B cell (primary cell): ENCODE measurements around the gene HPRT1. TPM values are rescaled to one million over a fixed set of nuclear protein-coding genes. Genes with fewer than 3 reads are reported as not detected.

ENCODE experiments used
- ATAC-seq: fragments of 200-7000 bp; cut with Tn5 transposase; one replicate; pipeline ENCODE4 v1.10.0; 2021; ENCODE audit warnings: low read depth, mild to moderate bottlenecking, moderate number of reproducible peaks, moderate library complexity
- CTCF ChIA-PET: fragments of 350-600 bp; sonication (Branson Sonifier 250); formaldehyde crosslinking; loops from one replicate; lab custom pipeline; 2021; ENCODE audit warnings: antibody characterized with exemption, inconsistent platforms; lab: Charles Lee
- POLR2A ChIA-PET: fragments of 350-600 bp; sonication (Branson Sonifier 250); formaldehyde crosslinking; loops from one replicate; lab custom pipeline; 2021; ENCODE audit warnings: antibody characterized with exemption; lab: Charles Lee
- DNase-seq: peaks from one replicate; pipeline ENCODE4 v3.0.0; 2013
- H2AFZ ChIP-seq: 2 replicates; pipeline ENCODE4 v1.6.1; 2012; ENCODE audit warnings: mild to moderate bottlenecking, low read depth, low read length; ENCODE audit not compliant: insufficient read depth, poor library complexity, severe bottlenecking
- H3K27ac ChIP-seq, 2 donors: 1 replicate in 1 of 2; 2 replicates in 1 of 2; pipeline ENCODE4 v1.5.1; 2012 to 2013; ENCODE audit warnings: low read length in 2 of 2, mild to moderate bottlenecking in 2 of 2, moderate library complexity in 1 of 2
- H3K27me3 ChIP-seq, 4 experiments: fragments of 200-600 bp in 1 of 4; sonication (generic) in 1 of 4; replicated peaks in 1 of 4; 1 replicate in 2 of 4; 2 replicates in 2 of 4; pipeline versions ENCODE4 v1.6.1 to v1.7.0; 2013 to 2016; ENCODE audit warnings: low read length in 3 of 4, mild to moderate bottlenecking in 2 of 4, mixed read lengths in 1 of 4, moderate library complexity in 1 of 4; ENCODE audit not compliant: insufficient read depth in 4 of 4, control insufficient read depth in 3 of 4; ENCODE audit errors: control extremely low read depth in 1 of 4
- H3K36me3 ChIP-seq, 2 experiments: replicated peaks in 1 of 2; 1 replicate in 1 of 2; 2 replicates in 1 of 2; pipeline versions ENCODE4 v1.6.1 to v1.7.1; 2013; ENCODE audit warnings: low read length in 1 of 2; ENCODE audit not compliant: insufficient read depth in 2 of 2, control insufficient read depth in 1 of 2; ENCODE audit errors: control extremely low read depth in 1 of 2, extremely low read depth in 1 of 2
- H3K4me1 ChIP-seq, 2 donors: fragments of 200-600 bp in 1 of 2; sonication (generic) in 1 of 2; 1 replicate in 1 of 2; 2 replicates in 1 of 2; pipeline versions ENCODE4 v1.5.1 to v1.6.1; 2013 to 2017; ENCODE audit warnings: low read length in 2 of 2; ENCODE audit not compliant: control insufficient read depth in 2 of 2, insufficient read depth in 2 of 2
- H3K4me2 ChIP-seq: replicated peaks from 2 replicates; pipeline ENCODE3; 2012; ENCODE audit warnings: mild to moderate bottlenecking, low read depth, low read length; ENCODE audit not compliant: poor library complexity, severe bottlenecking
- H3K4me3 ChIP-seq, 5 experiments: fragments of 200-600 bp in 1 of 5; sonication (generic) in 1 of 5; 1 replicate in 3 of 5; 2 replicates in 2 of 5; pipeline versions ENCODE4 v1.5.1 to v1.7.0; 2011 to 2016; ENCODE audit warnings: low read length in 4 of 5, mild to moderate bottlenecking in 4 of 5, low read depth in 2 of 5, control low read depth in 1 of 5, moderate library complexity in 1 of 5; ENCODE audit not compliant: insufficient read depth in 1 of 5; ENCODE audit errors: control extremely low read depth in 1 of 5, extremely low read depth in 1 of 5
- H3K79me2 ChIP-seq: fragments of 200-600 bp; sonication (generic); one replicate; pipeline ENCODE4 v1.6.0; 2016; ENCODE audit warnings: low read length; ENCODE audit not compliant: control insufficient read depth, insufficient read depth
- H3K9ac ChIP-seq: fragments of 200-600 bp; sonication (generic); 2 replicates; pipeline ENCODE4 v1.6.1; 2017; ENCODE audit warnings: mild to moderate bottlenecking, low read length, moderate library complexity
- H3K9me3 ChIP-seq, 3 donors: one replicate each; pipeline versions ENCODE4 v1.6.1 to v1.7.1; 2013; ENCODE audit warnings: low read length in 2 of 3; ENCODE audit not compliant: control insufficient read depth in 2 of 3, insufficient read depth in 1 of 3; ENCODE audit errors: control extremely low read depth in 1 of 3
- H4K20me1 ChIP-seq: 2 replicates; pipeline ENCODE4 v1.6.0; 2012; ENCODE audit warnings: mild to moderate bottlenecking, low read length; ENCODE audit not compliant: insufficient read depth, control insufficient read depth, poor library complexity, severe bottlenecking
- H3K27ac Mint-ChIP-seq: one replicate; pipeline ENCODE4 v1.8.0; 2021; ENCODE audit warnings: mixed read lengths
- H3K27me3 Mint-ChIP-seq: one replicate; pipeline ENCODE4 v1.8.0; 2021; ENCODE audit warnings: mixed read lengths
- H3K4me1 Mint-ChIP-seq: one replicate; pipeline ENCODE4 v1.8.0; 2021; ENCODE audit warnings: mixed read lengths
- H3K4me3 Mint-ChIP-seq: one replicate; pipeline ENCODE4 v1.8.0; 2021; ENCODE audit warnings: mixed read lengths
- H3K9me3 Mint-ChIP-seq: one replicate; pipeline ENCODE4 v1.8.0; 2022; ENCODE audit warnings: mixed read lengths; ENCODE audit not compliant: insufficient read depth
- EZH2 ChIP-seq: IDR thresholded peaks from 2 replicates; pipeline ENCODE4 v1.6.1; 2012; ENCODE audit warnings: borderline replicate concordance, low read depth, mild to moderate bottlenecking, moderate library complexity, low read length; ENCODE audit not compliant: insufficient read depth, poor library complexity, severe bottlenecking
- WGBS: methylation state at CpG from one replicate; pipeline ENCODE4 v1.1.5; 2013; ENCODE audit warnings: missing lambda C conversion rate; ENCODE audit not compliant: insufficient coverage; 5-methylcytosine and 5-hydroxymethylcytosine counted together
- intact Hi-C: fragments of 100-400 bp; cut with micrococcal nuclease; formaldehyde crosslinking; loops from one replicate; pipeline ENCODE4 v1.10.0; 2022
- polyA plus RNA-seq: library from polyadenylated mRNA; depleted of rRNA; stranded (reverse); fragments of >200 nt; gene quantifications from 2 replicates; pipeline ENCODE4 v1.2.3, GENCODE V29; 2012
- total RNA-seq, 2 donors: library from RNA; stranded (reverse); fragments of 120-200 nt in 1 of 2; gene quantifications; 1 replicate in 1 of 2; 2 replicates in 1 of 2; pipeline versions ENCODE4 v1.2.3 to v1.2.4, GENCODE V29; 2013 to 2022
- TF ChIP-seq, protein P1 (sequence below): fragments of 200-600 bp; IDR thresholded peaks from one replicate; pipeline ENCODE4 v1.8.0; 2022; ENCODE audit warnings: antibody characterized with exemption, mild to moderate bottlenecking

Gene HPRT1
- total and polyA plus RNA-seq, 2 donors (not counting 1 experiment from before 2014, with no cell fraction given), result 6.6 to 19.5 TPM

- H3K27ac Mint-ChIP-seq, result no peak overlapping the region
- H3K27me3 Mint-ChIP-seq, result no peaks in the 10 kb centered on the region
- ChIA-PET CTCF (no interaction called here), POLR2A (no interaction called here)
- no CpG with 5 or more reads among the region's 3 CpGs for WGBS
- Histone ChIP-seq H3K27ac (no peak overlapping the region), H3K27me3 (no peaks in the 10 kb centered on the region), H3K9ac (no peak overlapping the region), H3K36me3 (no peaks in the 10 kb centered on the region), H3K9me3 (no peaks in the 10 kb centered on the region), H3K79me2 (no peaks in the 10 kb centered on the region), H3K4me2 (no peak overlapping the region), H2AFZ (no peak overlapping the region), H4K20me1 (no peaks in the 10 kb centered on the region), H3K4me1 (no peaks in the 10 kb centered on the region), H3K4me3 (no peak overlapping the region)
- no peak for DNase-seq
- intact Hi-C loops, result no loop called here
- no peak overlapping the region for H3K4me3 Mint-ChIP-seq
- H3K9me3 Mint-ChIP-seq, result no peaks in the 10 kb centered on the region
- no peak for ATAC-seq
- H3K4me1 Mint-ChIP-seq, result peaks cover 2% of the 10 kb centered on the region
- TF ChIP-seq EZH2, result no peak
- TF ChIP-seq, protein P1, sequence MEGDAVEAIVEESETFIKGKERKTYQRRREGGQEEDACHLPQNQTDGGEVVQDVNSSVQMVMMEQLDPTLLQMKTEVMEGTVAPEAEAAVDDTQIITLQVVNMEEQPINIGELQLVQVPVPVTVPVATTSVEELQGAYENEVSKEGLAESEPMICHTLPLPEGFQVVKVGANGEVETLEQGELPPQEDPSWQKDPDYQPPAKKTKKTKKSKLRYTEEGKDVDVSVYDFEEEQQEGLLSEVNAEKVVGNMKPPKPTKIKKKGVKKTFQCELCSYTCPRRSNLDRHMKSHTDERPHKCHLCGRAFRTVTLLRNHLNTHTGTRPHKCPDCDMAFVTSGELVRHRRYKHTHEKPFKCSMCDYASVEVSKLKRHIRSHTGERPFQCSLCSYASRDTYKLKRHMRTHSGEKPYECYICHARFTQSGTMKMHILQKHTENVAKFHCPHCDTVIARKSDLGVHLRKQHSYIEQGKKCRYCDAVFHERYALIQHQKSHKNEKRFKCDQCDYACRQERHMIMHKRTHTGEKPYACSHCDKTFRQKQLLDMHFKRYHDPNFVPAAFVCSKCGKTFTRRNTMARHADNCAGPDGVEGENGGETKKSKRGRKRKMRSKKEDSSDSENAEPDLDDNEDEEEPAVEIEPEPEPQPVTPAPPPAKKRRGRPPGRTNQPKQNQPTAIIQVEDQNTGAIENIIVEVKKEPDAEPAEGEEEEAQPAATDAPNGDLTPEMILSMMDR, result no peak
These were observed 15.3 kb upstream of the HPRT1 start for GRCh38 chrX:134444681-134445080.

- no peak overlapping the region for H3K27ac Mint-ChIP-seq
- no peaks in the 10 kb centered on the region for H3K36me3 ChIP-seq
- no peaks in the 10 kb centered on the region for H3K9me3 Mint-ChIP-seq
- no peak overlapping the region for H3K4me3 Mint-ChIP-seq
- H3K27me3 Mint-ChIP-seq, result no peaks in the 10 kb centered on the region
- H3K4me2 ChIP-seq, result no peak overlapping the region
- ATAC-seq (no peak), DNase-seq (no peak)
- peaks cover 2 to 3% of the 10 kb centered on the region in 2 donors for H3K4me1 ChIP-seq
- H3K4me1 Mint-ChIP-seq, result peaks cover 11% of the 10 kb centered on the region
- no peak overlapping the region for H2AFZ ChIP-seq
- no peaks in the 10 kb centered on the region for H4K20me1 ChIP-seq
- H3K79me2 ChIP-seq, result no peaks in the 10 kb centered on the region
- ChIA-PET CTCF (no interaction called here), POLR2A (no interaction called here)
- intact Hi-C loops, result no loop called here
- TF ChIP-seq, protein P1, result no peak
- no peak for TF ChIP-seq EZH2
- H3K9me3 ChIP-seq, result no peaks in the 10 kb centered on the region
- H3K9ac ChIP-seq, result no peak overlapping the region
- H3K27me3 ChIP-seq, result no peaks in the 10 kb centered on the region
- H3K27ac ChIP-seq, result no peak overlapping the region
- 100% methylated on average over 2 of the region's 6 CpGs for WGBS
- no peak overlapping the region for H3K4me3 ChIP-seq
These were observed 7.4 kb upstream of the HPRT1 start for GRCh38 chrX:134452596-134452995.
